Right lobe of liver (tissue), 6 donors: ENCODE data around the gene SLC6A7. TPM values are rescaled to one million over a fixed set of nuclear protein-coding genes. Genes with fewer than 3 reads are reported as not detected.

Experiments used
- ATAC-seq, 4 donors: fragments of 200-7000 bp; cut with Tn5 transposase; one replicate each; pipeline ENCODE4 v1.9.1; 2020; ENCODE audit warnings: mild to moderate bottlenecking in 4 of 4, moderate library complexity in 4 of 4
- DNase-seq, 3 donors: peaks; one replicate each; pipeline ENCODE4 v3.0.0-alpha.2; 2020
- H3K27ac ChIP-seq, 3 donors: fragments of 200-600 bp; one replicate each; pipeline ENCODE4 v1.8.0; 2022
- H3K27me3 ChIP-seq, 2 donors: fragments of 200-600 bp; one replicate each; pipeline ENCODE4 v1.8.0; 2022
- H3K36me3 ChIP-seq, 4 donors: fragments of 200-600 bp; sonication (generic) in 1 of 4; one replicate each; pipeline versions ENCODE4 v1.5.1 to v1.8.0; 2017 to 2022; ENCODE audit warnings: control low read depth in 1 of 4
- H3K4me1 ChIP-seq, 4 donors: fragments of 200-600 bp; sonication (generic) in 1 of 4; one replicate each; pipeline versions ENCODE4 v1.5.1 to v1.8.0; 2017 to 2022; ENCODE audit warnings: control low read depth in 1 of 4
- H3K4me3 ChIP-seq, 3 donors: fragments of 200-600 bp; one replicate each; pipeline ENCODE4 v1.8.0; 2022
- H3K9me3 ChIP-seq, 4 donors: fragments of 200-600 bp; sonication (generic) in 1 of 4; one replicate each; pipeline versions ENCODE4 v1.5.1 to v1.8.0; 2017 to 2022; ENCODE audit warnings: control low read depth in 1 of 4
- POLR2A ChIP-seq: fragments of 450-650 bp; IDR thresholded peaks from one replicate; pipeline ENCODE4 v1.6.1; 2017; ENCODE audit warnings: antibody characterized with exemption, mild to moderate bottlenecking
- WGBS: methylation state at CpG from one replicate; pipeline ENCODE4 v1.1.6; 2018; ENCODE audit warnings: low coverage, low lambda C conversion rate; ENCODE audit not compliant: insufficient coverage; ENCODE audit errors: missing lambda C conversion rate; 5-methylcytosine and 5-hydroxymethylcytosine counted together
- intact Hi-C, 2 donors: fragments of 100-400 bp; cut with DNase I; formaldehyde crosslinking; loops; one replicate each; pipeline versions ENCODE4 v1.11.2 to v1.14.1; 2022
- total RNA-seq, 6 experiments: library from RNA; depleted of rRNA in 2 of 6; stranded (reverse); fragments of >200 nt in 2 of 6; fragmentation: NEBNext Ultra II Directional in 3 of 6; extraction: Animal tissue kit (Norgen Biotek cat#: 25700) in 3 of 6; gene quantifications; one replicate each; pipeline versions ENCODE4 v1.1.0 to v1.2.4, GENCODE V29; 2016 to 2023
- TF ChIP-seq, protein P1 (sequence below), 4 donors: fragments of 200-600 bp in 3 of 4; fragments of 450-650 bp in 1 of 4; IDR thresholded peaks; one replicate each; pipeline versions ENCODE4 v1.5.1 to v1.8.0; 2016 to 2022; ENCODE audit warnings: antibody characterized with exemption in 4 of 4, mild to moderate bottlenecking in 2 of 4
- donor health status: DM: no; HTN: yes; CAD: no.
- donor health status: DM: no; HTN: no; CAD: no.
- donor health status: DM: no; HTN: no; CAD: no.
- donor health status: DM: no; HTN: yes; CAD: no.
- donor health status: DM: no; HTN: yes; CAD: no.

The SLC6A7 gene
- total RNA-seq, 6 experiments from 2014 or later: not detected

DNA sequence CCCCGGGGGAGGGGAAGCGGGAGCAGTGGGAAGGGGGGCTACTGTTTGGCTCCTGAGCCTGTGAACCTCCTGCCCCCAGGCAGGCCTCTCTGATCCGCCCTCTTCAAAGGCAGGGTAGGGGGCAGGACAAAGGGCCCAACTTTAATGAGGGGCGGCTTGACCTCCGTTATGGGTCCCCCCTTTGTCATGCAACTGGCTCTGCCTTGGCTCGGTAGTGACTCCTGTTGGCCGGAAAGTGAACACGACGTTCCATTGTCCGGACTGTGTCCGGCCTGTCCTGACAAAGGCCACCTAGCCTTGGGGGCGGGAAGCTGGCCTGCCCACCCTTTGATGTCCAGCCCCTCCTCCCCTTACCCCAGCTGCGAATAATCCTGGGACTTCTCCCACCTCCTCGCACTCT, 22.0 kb upstream of the SLC6A7 start:
- Histone ChIP-seq H3K27ac (no peak overlapping the region), H3K36me3 (no peaks in the 10 kb centered on the region), H3K27me3 (peaks cover 0 to 7% of the 10 kb centered on the region in 2 donors), H3K9me3 (no peaks in the 10 kb centered on the region), H3K4me3 (no peak overlapping the region), H3K4me1 (no peaks in the 10 kb centered on the region)
- TF ChIP-seq, protein P1, sequence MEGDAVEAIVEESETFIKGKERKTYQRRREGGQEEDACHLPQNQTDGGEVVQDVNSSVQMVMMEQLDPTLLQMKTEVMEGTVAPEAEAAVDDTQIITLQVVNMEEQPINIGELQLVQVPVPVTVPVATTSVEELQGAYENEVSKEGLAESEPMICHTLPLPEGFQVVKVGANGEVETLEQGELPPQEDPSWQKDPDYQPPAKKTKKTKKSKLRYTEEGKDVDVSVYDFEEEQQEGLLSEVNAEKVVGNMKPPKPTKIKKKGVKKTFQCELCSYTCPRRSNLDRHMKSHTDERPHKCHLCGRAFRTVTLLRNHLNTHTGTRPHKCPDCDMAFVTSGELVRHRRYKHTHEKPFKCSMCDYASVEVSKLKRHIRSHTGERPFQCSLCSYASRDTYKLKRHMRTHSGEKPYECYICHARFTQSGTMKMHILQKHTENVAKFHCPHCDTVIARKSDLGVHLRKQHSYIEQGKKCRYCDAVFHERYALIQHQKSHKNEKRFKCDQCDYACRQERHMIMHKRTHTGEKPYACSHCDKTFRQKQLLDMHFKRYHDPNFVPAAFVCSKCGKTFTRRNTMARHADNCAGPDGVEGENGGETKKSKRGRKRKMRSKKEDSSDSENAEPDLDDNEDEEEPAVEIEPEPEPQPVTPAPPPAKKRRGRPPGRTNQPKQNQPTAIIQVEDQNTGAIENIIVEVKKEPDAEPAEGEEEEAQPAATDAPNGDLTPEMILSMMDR (IDR thresholded peaks at IDR 0.05): no peak
- DNase-seq: no peak
- intact Hi-C loops: loop anchor here in 1 of 2 donors (10.0 kb wide), 1 partner anchor 177 kb away; no protein-coding TSS in a partner anchor
- ATAC-seq: no peak
- WGBS: 100% methylated on average over 2 of the region's 14 CpGs

DNA sequence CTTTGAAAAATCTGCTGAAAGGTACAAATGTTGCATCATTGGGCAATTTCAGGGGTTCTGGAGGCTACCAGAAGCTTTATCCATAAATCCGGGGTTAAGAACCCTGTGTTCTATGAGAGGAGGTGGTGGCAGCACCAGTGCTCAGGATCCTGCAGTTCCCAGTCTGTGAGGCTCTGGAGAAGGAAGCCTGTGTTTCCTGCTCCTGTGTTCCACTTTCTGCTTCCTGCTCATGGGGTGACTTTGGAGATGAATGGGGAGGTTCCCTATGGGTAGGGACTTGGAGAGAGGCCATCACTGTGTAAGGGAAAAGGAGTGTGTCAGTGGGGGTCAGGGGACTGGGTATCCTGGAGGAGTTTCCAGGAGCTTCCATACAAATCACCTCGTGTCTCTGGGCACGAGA, 21.0 kb upstream of the SLC6A7 start:
- 34% methylated on average over 2 of the region's 3 CpGs for WGBS
- Histone ChIP-seq H3K4me3 (no peak overlapping the region), H3K27me3 (peaks cover 0 to 7% of the 10 kb centered on the region in 2 donors), H3K4me1 (no peaks in the 10 kb centered on the region), H3K9me3 (no peaks in the 10 kb centered on the region), H3K27ac (no peak overlapping the region), H3K36me3 (no peaks in the 10 kb centered on the region)
- intact Hi-C loops: loop anchor here in 1 of 2 donors (10.0 kb wide), 1 partner anchor 176 kb away; no protein-coding TSS in a partner anchor
- TF ChIP-seq, protein P1 (IDR thresholded peaks at IDR 0.05): no peak
- no peak for TF ChIP-seq POLR2A
- DNase-seq (no peak), ATAC-seq (peak in 3 of 4 donors; percentile 17 to 28 (median 25))

DNA sequence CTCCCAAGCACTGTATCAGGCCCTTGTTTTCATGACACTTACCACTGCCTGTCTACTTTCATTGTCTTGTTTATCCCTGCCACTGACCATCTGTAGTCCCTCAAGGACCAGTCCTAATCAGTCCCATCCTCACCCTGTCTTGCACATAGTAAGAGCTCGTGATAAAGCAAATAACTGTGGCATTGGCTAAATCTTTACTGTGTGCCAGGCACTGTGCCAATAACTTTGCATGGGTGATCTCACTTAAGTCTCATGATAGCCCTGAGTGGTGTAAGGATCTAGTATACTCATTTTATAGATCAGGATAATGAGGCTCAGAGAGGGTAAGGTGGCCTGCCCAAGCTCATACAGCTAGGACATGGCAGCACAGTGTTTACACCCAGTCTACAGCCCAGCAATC, 17.7 kb upstream of the SLC6A7 start:
- Histone ChIP-seq H3K27ac (no peak overlapping the region), H3K27me3 (peaks cover 0 to under 1% of the 10 kb centered on the region in 2 donors), H3K4me3 (no peak overlapping the region), H3K9me3 (no peaks in the 10 kb centered on the region), H3K4me1 (no peaks in the 10 kb centered on the region), H3K36me3 (no peaks in the 10 kb centered on the region)
- WGBS: 60% methylated on average over 1 of the region's 1 CpG
- no peak for ATAC-seq
- no peak for DNase-seq
- no peak for TF ChIP-seq POLR2A
- TF ChIP-seq, protein P1 (IDR thresholded peaks at IDR 0.05): no peak
- intact Hi-C loops: no loop called here

DNA sequence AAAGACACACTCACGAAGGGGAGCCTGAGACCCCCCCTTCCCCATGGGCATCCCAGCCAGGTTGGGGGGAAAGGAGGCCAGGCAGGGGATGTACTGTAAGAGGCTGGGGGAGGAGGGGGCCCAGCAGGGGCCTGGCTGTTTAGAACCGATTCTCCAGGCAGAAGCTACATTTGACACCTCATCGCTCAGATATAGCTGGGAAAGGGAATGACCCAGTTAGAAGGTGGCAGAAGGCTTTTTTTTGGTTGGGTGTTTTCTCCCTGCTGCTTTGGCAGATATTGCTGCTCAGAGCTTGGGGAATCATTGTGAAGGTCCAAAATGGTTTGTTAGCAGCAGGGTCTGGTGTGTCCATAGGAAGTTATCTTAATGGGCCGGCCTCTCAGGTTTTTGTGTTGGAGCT, 17.3 kb upstream of the SLC6A7 start:
- DNase-seq (no peak), ATAC-seq (no peak)
- H3K36me3 ChIP-seq: no peaks in the 10 kb centered on the region
- no peak overlapping the region for H3K27ac ChIP-seq
- H3K4me1 ChIP-seq: no peaks in the 10 kb centered on the region
- no peaks in the 10 kb centered on the region for H3K9me3 ChIP-seq
- H3K4me3 ChIP-seq: no peak overlapping the region
- H3K27me3 ChIP-seq: no peaks in the 10 kb centered on the region
- intact Hi-C loops: no loop called here
- WGBS: 100% methylated on average over 1 of the region's 4 CpGs
- TF ChIP-seq, protein P1 (IDR thresholded peaks at IDR 0.05): no peak
- TF ChIP-seq POLR2A: no peak

DNA sequence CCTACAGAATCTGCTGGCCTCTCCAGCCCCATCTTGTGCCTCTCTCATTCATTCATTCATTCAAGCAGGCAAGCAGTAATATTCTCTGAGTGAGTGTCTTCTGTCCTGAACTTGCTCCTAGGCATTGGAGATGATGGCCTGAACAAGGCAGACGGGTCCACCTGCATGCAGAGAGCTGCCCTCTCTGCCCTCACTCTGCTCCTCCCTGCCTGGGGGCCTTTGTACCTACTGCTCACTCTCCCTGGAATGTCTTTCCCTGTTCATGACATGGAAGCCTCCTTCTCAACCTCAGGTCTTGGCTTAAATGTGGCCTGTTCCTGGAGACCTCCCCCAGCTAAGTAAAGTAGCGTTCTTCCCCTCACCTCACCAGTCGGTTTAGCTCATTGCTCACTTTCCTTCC, 16.7 kb upstream of the SLC6A7 start:
- intact Hi-C loops: no loop called here
- no peak overlapping the region for H3K27ac ChIP-seq
- ATAC-seq (no peak), DNase-seq (no peak)
- H3K36me3 ChIP-seq: no peaks in the 10 kb centered on the region
- H3K9me3 ChIP-seq: no peaks in the 10 kb centered on the region
- TF ChIP-seq, protein P1 (IDR thresholded peaks at IDR 0.05): no peak
- no peak for TF ChIP-seq POLR2A
- 83% methylated on average over 3 of the region's 3 CpGs for WGBS
- no peak overlapping the region for H3K4me3 ChIP-seq
- no peaks in the 10 kb centered on the region for H3K27me3 ChIP-seq
- no peaks in the 10 kb centered on the region for H3K4me1 ChIP-seq
